MM.1S (cell line): ENCODE measurements around the gene STAP2.

Source experiments
- DNase-seq: peaks from one replicate; pipeline ENCODE4 v3.0.0-alpha.2; 2015
- H2AFZ ChIP-seq: fragments of 300-600 bp; sonication (generic); 2 replicates; pipeline ENCODE4 v1.6.0; 2016; ENCODE audit warnings: antibody characterized with exemption, low read length
- H3F3A ChIP-seq: fragments of 300-600 bp; sonication (generic); 2 replicates; pipeline ENCODE4 v1.6.1; 2016; ENCODE audit warnings: mild to moderate bottlenecking, antibody characterized with exemption, low read length, moderate library complexity, mixed read lengths; ENCODE audit not compliant: insufficient read depth
- H3K27ac ChIP-seq: fragments of 300-600 bp; sonication (generic); 2 replicates; pipeline ENCODE4 v1.5.1; 2016; ENCODE audit warnings: mild to moderate bottlenecking, low read length
- H3K27me3 ChIP-seq: fragments of 300-600 bp; sonication (generic); replicated peaks from 2 replicates; pipeline ENCODE4 v1.6.0; 2016; ENCODE audit warnings: low read length; ENCODE audit not compliant: insufficient read depth
- H3K36me3 ChIP-seq: fragments of 300-600 bp; sonication (generic); replicated peaks from 2 replicates; pipeline ENCODE4 v1.6.1; 2016; ENCODE audit warnings: mild to moderate bottlenecking, low read length, mixed read lengths; ENCODE audit not compliant: insufficient read depth
- H3K4me1 ChIP-seq: fragments of 300-600 bp; sonication (generic); 2 replicates; pipeline ENCODE4 v1.6.1; 2016; ENCODE audit warnings: low read length, mixed read lengths
- H3K4me2 ChIP-seq: fragments of 300-600 bp; sonication (generic); 2 replicates; pipeline ENCODE4 v1.6.0; 2016; ENCODE audit warnings: low read depth, low read length
- H3K4me3 ChIP-seq: fragments of 300-600 bp; sonication (generic); 2 replicates; pipeline ENCODE4 v1.5.1; 2016; ENCODE audit warnings: low read length, mixed read lengths
- H3K79me2 ChIP-seq: fragments of 300-600 bp; sonication (generic); 2 replicates; pipeline ENCODE4 v1.6.1; 2016; ENCODE audit warnings: mixed run types, low read length, mixed read lengths
- H3K9ac ChIP-seq: fragments of 300-600 bp; sonication (generic); 2 replicates; pipeline ENCODE4 v1.6.1; 2016; ENCODE audit warnings: low read length, mixed read lengths
- H3K9me2 ChIP-seq: fragments of 300-600 bp; sonication (generic); replicated peaks from 2 replicates; pipeline ENCODE4 v1.6.1; 2016; ENCODE audit warnings: mild to moderate bottlenecking, low read length, mixed read lengths; ENCODE audit not compliant: insufficient read depth
- H3K9me3 ChIP-seq: fragments of 300-600 bp; sonication (generic); replicated peaks from 2 replicates; pipeline ENCODE4 v1.6.1; 2016; ENCODE audit warnings: mild to moderate bottlenecking, low read length, mixed read lengths; ENCODE audit not compliant: insufficient read depth
- H4K20me1 ChIP-seq: fragments of 300-600 bp; sonication (generic); 2 replicates; pipeline ENCODE4 v1.6.1; 2016; ENCODE audit warnings: mild to moderate bottlenecking, low read length, moderate library complexity, mixed read lengths; ENCODE audit not compliant: insufficient read depth
- EZH2 ChIP-seq: fragments of 300-600 bp; sonication (generic); optimal IDR thresholded peaks from 2 replicates; pipeline ENCODE3; 2017; ENCODE audit warnings: low read depth, mild to moderate bottlenecking, antibody characterized with exemption, low read length, mixed read lengths
- EZH2phosphoT487 ChIP-seq: fragments of 300-600 bp; sonication (generic); IDR thresholded peaks from 2 replicates; pipeline ENCODE4 v1.6.1; 2018; ENCODE audit warnings: antibody characterized with exemption, low read length
- TF ChIP-seq, protein P1 (sequence below): fragments of 300-600 bp; sonication (generic); IDR thresholded peaks from 2 replicates; pipeline ENCODE4 v1.5.1; 2016; ENCODE audit warnings: antibody characterized with exemption, low read length, mixed read lengths

Gene STAP2, protein sequence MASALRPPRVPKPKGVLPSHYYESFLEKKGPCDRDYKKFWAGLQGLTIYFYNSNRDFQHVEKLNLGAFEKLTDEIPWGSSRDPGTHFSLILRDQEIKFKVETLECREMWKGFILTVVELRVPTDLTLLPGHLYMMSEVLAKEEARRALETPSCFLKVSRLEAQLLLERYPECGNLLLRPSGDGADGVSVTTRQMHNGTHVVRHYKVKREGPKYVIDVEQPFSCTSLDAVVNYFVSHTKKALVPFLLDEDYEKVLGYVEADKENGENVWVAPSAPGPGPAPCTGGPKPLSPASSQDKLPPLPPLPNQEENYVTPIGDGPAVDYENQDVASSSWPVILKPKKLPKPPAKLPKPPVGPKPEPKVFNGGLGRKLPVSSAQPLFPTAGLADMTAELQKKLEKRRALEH

DNA sequence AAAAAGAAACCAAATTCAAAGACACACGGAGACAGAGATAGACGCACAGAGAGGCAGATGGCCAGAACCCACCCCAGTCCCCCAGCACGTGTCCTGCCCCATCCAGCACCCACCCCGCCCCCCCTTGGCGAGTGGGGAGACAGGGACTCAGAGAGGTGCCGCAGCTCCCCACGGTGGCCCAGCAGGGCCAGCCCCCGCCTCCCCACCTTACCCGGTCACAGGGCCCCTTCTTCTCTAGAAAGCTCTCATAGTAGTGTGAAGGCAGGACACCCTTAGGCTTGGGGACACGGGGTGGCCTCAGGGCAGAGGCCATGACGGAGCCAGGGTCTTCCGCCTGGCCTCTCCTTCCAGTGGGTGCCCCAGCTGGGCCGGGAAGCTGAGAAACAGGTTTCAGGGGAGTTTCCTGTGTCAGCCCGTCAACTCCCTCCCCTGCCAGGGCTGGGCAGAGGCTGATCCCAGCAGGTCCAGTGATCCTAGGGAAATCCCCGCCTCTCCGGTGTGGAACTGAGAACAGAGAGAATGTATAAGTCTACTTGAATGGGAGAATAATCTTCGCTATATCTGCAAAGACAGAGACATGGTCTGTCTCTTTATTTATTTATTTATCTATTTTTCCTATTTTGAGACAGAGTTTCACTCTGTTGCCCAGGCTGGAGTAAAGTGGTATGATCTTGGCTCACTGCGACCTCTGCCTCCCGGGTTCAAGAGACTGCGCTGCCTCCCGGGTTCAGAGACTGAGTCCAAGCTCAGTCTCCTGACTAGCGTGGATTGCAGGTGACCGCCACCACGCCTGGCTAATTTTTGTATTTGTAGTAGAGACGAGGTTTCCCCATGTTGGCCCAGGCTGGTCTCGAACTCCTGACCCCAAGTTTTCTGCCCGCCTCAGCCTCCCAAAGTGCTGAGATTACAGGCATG lies at the start of gene STAP2:
TSS of gene STAP2 (minus strand) at position 387 of the 915 bp plus-strand sequence. CDS start at position 313, 74 bp downstream.
- Histone ChIP-seq H3K27ac (peak within 1 kb of the TSS; percentile 25; the same call in 1 of the 2 replicates), H2AFZ (peak within 1 kb of the TSS; percentile 77), H3K9me2 (no peaks in the 10 kb centered on the region), H3K4me3 (peak within 1 kb of the TSS; percentile 56), H3K4me1 (peaks cover 6% of the 10 kb centered on the region; the same call in 1 of the 2 replicates), H3K9me3 (no peaks in the 10 kb centered on the region), H4K20me1 (no peaks in the 10 kb centered on the region), H3F3A (peaks cover 5% of the 10 kb centered on the region; the same call in 1 of the 2 replicates), H3K4me2 (peak within 1 kb of the TSS; percentile 82), H3K79me2 (no peaks in the 10 kb centered on the region), H3K36me3 (no peaks in the 10 kb centered on the region), H3K9ac (peak within 1 kb of the TSS; percentile 67), H3K27me3 (no peaks in the 10 kb centered on the region)
- peak; percentile 36 for DNase-seq
- TF ChIP-seq, protein P1, sequence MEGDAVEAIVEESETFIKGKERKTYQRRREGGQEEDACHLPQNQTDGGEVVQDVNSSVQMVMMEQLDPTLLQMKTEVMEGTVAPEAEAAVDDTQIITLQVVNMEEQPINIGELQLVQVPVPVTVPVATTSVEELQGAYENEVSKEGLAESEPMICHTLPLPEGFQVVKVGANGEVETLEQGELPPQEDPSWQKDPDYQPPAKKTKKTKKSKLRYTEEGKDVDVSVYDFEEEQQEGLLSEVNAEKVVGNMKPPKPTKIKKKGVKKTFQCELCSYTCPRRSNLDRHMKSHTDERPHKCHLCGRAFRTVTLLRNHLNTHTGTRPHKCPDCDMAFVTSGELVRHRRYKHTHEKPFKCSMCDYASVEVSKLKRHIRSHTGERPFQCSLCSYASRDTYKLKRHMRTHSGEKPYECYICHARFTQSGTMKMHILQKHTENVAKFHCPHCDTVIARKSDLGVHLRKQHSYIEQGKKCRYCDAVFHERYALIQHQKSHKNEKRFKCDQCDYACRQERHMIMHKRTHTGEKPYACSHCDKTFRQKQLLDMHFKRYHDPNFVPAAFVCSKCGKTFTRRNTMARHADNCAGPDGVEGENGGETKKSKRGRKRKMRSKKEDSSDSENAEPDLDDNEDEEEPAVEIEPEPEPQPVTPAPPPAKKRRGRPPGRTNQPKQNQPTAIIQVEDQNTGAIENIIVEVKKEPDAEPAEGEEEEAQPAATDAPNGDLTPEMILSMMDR, result no peak

DNA sequence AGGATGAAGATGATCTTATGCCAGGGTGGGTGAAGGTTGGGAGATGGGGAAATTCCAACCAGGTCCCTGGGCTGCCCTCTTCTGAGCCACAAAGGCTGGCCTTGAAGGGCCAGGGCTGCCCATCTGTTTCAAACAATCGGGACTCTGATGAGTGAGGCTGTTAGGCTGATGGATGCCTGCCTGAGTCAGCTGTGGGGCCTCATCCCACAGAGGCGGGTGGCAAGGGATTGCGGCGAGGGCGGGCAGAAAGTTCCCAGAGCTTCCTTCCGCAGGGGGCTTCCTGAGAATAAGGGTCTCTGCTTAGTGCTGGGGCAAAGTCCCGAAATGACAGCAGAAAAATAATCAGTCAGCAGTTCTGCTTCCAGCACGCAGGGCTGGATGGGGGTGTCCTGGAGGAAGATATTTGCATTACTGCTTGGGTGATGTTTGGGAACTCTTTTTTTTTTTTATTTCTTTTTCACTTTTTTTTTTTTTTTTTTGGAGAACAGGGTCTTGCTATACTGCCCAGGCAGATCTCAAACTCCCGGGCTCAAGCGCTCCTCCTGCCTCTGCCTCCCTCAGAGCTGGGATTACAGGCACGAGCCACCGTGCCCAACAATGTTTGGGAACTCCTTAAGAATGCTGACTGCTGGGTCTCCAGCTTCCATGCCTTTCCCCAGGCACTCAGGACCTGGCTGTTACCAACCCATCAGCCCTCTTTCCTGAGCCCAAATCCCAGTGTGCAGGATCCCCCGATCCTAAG lies 47.6 kb upstream of the STAP2 start:
- no peak overlapping the region for H3K4me2 ChIP-seq
- no peaks in the 10 kb centered on the region; the same call in 1 of the 2 replicates for H3K36me3 ChIP-seq
- DNase-seq, result no peak
- TF ChIP-seq EZH2 (no peak), EZH2phosphoT487 (no peak)
- TF ChIP-seq, protein P1, result no peak
- H3F3A ChIP-seq, result no peaks in the 10 kb centered on the region
- peaks cover 96% of the 10 kb centered on the region for H3K79me2 ChIP-seq
- H3K9ac ChIP-seq, result no peak overlapping the region
- no peaks in the 10 kb centered on the region for H3K9me3 ChIP-seq
- no peaks in the 10 kb centered on the region for H3K9me2 ChIP-seq
- H4K20me1 ChIP-seq, result 0 out of 2 replicates have a peak, but pooled peaks cover 17% of the 10 kb centered on the region
- H2AFZ ChIP-seq, result no peak overlapping the region
- no peak overlapping the region for H3K27ac ChIP-seq
- no peak overlapping the region for H3K4me3 ChIP-seq
- H3K4me1 ChIP-seq, result no peaks in the 10 kb centered on the region
- H3K27me3 ChIP-seq, result no peaks in the 10 kb centered on the region

DNA sequence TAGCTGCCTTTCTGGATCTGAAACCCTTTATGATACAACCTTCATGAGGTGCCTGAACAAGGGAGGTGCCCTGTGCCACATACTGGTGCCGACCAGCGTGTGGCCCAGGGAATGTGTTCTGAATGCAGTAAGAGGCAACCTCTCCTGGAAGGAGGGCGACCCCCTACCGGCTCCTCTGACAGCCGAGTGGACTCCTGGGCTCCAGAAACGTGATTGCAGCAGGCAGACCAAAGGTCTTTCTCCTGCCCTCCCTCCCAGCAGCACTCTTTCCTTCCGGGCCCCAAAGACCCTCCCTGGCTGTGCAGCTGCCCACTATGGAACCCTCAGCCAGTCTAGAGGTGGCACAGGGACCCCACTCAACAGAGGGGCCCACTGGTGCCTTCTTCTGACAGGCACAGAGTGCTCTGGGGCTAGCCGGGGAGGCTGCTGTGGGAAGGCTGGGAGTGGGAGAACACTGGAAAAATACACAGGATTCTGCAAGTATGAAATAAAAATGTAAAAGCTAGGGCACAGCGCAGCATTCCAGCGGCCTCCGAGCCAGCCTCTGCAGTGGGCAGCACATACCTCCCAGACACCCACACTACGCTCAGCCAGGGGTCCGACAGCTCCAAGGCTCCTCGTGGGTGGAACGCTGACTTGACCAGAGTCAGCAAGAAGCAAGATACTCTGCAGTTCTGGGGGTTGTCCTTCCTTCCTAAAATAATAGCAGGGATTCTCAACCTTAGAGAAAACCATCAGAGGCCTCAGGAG lies 46.8 kb upstream of the STAP2 start:
- Histone ChIP-seq H3K4me2 (no peak overlapping the region), H3K9me3 (no peaks in the 10 kb centered on the region), H3K4me3 (no peak overlapping the region), H3K27ac (no peak overlapping the region), H3K36me3 (no peaks in the 10 kb centered on the region; the same call in 1 of the 2 replicates), H3K9ac (no peak overlapping the region), H3K4me1 (no peaks in the 10 kb centered on the region), H3K79me2 (peaks cover 96% of the 10 kb centered on the region), H3K9me2 (no peaks in the 10 kb centered on the region), H2AFZ (no peak overlapping the region), H3F3A (no peaks in the 10 kb centered on the region), H3K27me3 (no peaks in the 10 kb centered on the region), H4K20me1 (0 out of 2 replicates have a peak, but pooled peaks cover 19% of the 10 kb centered on the region)
- TF ChIP-seq EZH2phosphoT487, result no peak
- TF ChIP-seq, protein P1, result no peak
- TF ChIP-seq EZH2, result no peak
- no peak for DNase-seq
